HEK293 (cell line): Measurements from ENCODE around the gene ARAP3.

Source experiments
- GLI2 ChIP-seq: fragments of 450-650 bp; formaldehyde crosslinking; IDR thresholded peaks from 2 replicates; pipeline ENCODE4; 2017; ENCODE audit warnings: missing biosample characterization, missing genetic modification characterization, low read depth, borderline replicate concordance
- GLIS1 ChIP-seq: fragments of 450-650 bp; formaldehyde crosslinking; IDR thresholded peaks from 2 replicates; pipeline ENCODE4 v1.5.1; 2016; ENCODE audit warnings: missing biosample characterization, missing genetic modification characterization
- KLF1 ChIP-seq: fragments of 450-650 bp; formaldehyde crosslinking; IDR thresholded peaks from 2 replicates; pipeline ENCODE4 v1.5.1; 2016; ENCODE audit warnings: missing biosample characterization, missing genetic modification characterization
- SCRT2 ChIP-seq: fragments of 450-650 bp; formaldehyde crosslinking; IDR thresholded peaks from 2 replicates; pipeline ENCODE4 v1.5.1; 2016; ENCODE audit warnings: missing biosample characterization, missing genetic modification characterization
- SP3 ChIP-seq: fragments of 450-650 bp; formaldehyde crosslinking; IDR thresholded peaks from 2 replicates; pipeline ENCODE4 v1.5.1; 2016; ENCODE audit warnings: missing biosample characterization, missing genetic modification characterization
- YY1 ChIP-seq: fragments of 450-650 bp; formaldehyde crosslinking; IDR thresholded peaks from 2 replicates; pipeline ENCODE4 v1.5.1; 2018; ENCODE audit warnings: missing biosample characterization, missing genetic modification characterization
- YY2 ChIP-seq: fragments of 450-650 bp; formaldehyde crosslinking; IDR thresholded peaks from 2 replicates; pipeline ENCODE4 v1.5.1; 2016; ENCODE audit warnings: missing biosample characterization, missing genetic modification characterization
- ZBTB1 ChIP-seq: fragments of 450-650 bp; formaldehyde crosslinking; IDR thresholded peaks from 2 replicates; pipeline ENCODE4 v1.5.1; 2016; ENCODE audit warnings: missing biosample characterization, missing genetic modification characterization
- ZBTB6 ChIP-seq: fragments of 450-650 bp; formaldehyde crosslinking; IDR thresholded peaks from 2 replicates; pipeline ENCODE4 v1.5.1; 2017; ENCODE audit warnings: missing biosample characterization, missing genetic modification characterization
- ZFP3 ChIP-seq: fragments of 450-650 bp; formaldehyde crosslinking; IDR thresholded peaks from 2 replicates; pipeline ENCODE4 v1.5.1; 2016; ENCODE audit warnings: low read depth, missing biosample characterization, missing genetic modification characterization
- ZIC2 ChIP-seq: fragments of 450-650 bp; formaldehyde crosslinking; IDR thresholded peaks from 2 replicates; pipeline ENCODE4 v1.5.1; 2016; ENCODE audit warnings: missing biosample characterization, missing genetic modification characterization
- ZNF169 ChIP-seq: fragments of 450-650 bp; formaldehyde crosslinking; IDR thresholded peaks from 2 replicates; pipeline ENCODE4 v1.5.1; 2016; ENCODE audit warnings: missing biosample characterization, missing genetic modification characterization
- ZNF175 ChIP-seq: fragments of 450-650 bp; formaldehyde crosslinking; IDR thresholded peaks from 2 replicates; pipeline ENCODE4 v1.5.1; 2016; ENCODE audit warnings: missing biosample characterization, missing genetic modification characterization
- ZNF211 ChIP-seq: fragments of 450-650 bp; formaldehyde crosslinking; IDR thresholded peaks from 2 replicates; pipeline ENCODE4 v1.5.1; 2016; ENCODE audit warnings: low read depth, missing biosample characterization, missing genetic modification characterization
- ZNF221 ChIP-seq: fragments of 450-650 bp; formaldehyde crosslinking; IDR thresholded peaks from 2 replicates; pipeline ENCODE4 v1.5.1; 2017; ENCODE audit warnings: missing biosample characterization, missing genetic modification characterization, borderline replicate concordance
- ZNF362 ChIP-seq: fragments of 450-650 bp; formaldehyde crosslinking; IDR thresholded peaks from 2 replicates; pipeline ENCODE4 v1.5.1; 2016; ENCODE audit warnings: missing biosample characterization, missing genetic modification characterization
- ZNF426 ChIP-seq: fragments of 450-650 bp; formaldehyde crosslinking; IDR thresholded peaks from 2 replicates; pipeline ENCODE4 v1.5.1; 2017; ENCODE audit warnings: missing biosample characterization, missing genetic modification characterization, mild to moderate bottlenecking, inconsistent platforms, moderate library complexity
- ZNF433 ChIP-seq: fragments of 450-650 bp; formaldehyde crosslinking; IDR thresholded peaks from 2 replicates; pipeline ENCODE4 v1.5.1; 2016; ENCODE audit warnings: missing biosample characterization, missing genetic modification characterization, low read depth
- ZNF473 ChIP-seq: fragments of 450-650 bp; formaldehyde crosslinking; IDR thresholded peaks from 2 replicates; pipeline ENCODE4 v1.5.1; 2017; ENCODE audit warnings: missing biosample characterization, missing genetic modification characterization
- ZNF501 ChIP-seq: fragments of 450-650 bp; formaldehyde crosslinking; IDR thresholded peaks from 2 replicates; pipeline ENCODE4 v1.5.1; 2016; ENCODE audit warnings: missing biosample characterization, missing genetic modification characterization
- ZNF510 ChIP-seq: fragments of 450-650 bp; formaldehyde crosslinking; IDR thresholded peaks from 2 replicates; pipeline ENCODE4 v1.5.1; 2018; ENCODE audit warnings: mild to moderate bottlenecking, missing genetic modification characterization, missing biosample characterization; ENCODE audit not compliant: insufficient replicate concordance
- ZNF514 ChIP-seq: fragments of 450-650 bp; formaldehyde crosslinking; IDR thresholded peaks from 2 replicates; pipeline ENCODE4 v1.5.1; 2016; ENCODE audit warnings: missing biosample characterization, missing genetic modification characterization
- ZNF558 ChIP-seq: fragments of 450-650 bp; formaldehyde crosslinking; IDR thresholded peaks from 2 replicates; pipeline ENCODE4 v1.5.1; 2016; ENCODE audit warnings: missing biosample characterization, missing genetic modification characterization
- ZNF654 ChIP-seq: fragments of 450-650 bp; formaldehyde crosslinking; IDR thresholded peaks from 2 replicates; pipeline ENCODE4 v1.5.1; 2016; ENCODE audit warnings: low read depth, missing biosample characterization, missing genetic modification characterization
- ZNF677 ChIP-seq: fragments of 450-650 bp; IDR thresholded peaks from 2 replicates; pipeline ENCODE4 v1.5.0; 2018; ENCODE audit warnings: missing biosample characterization, mild to moderate bottlenecking, missing genetic modification characterization, moderate library complexity
- ZNF701 ChIP-seq: fragments of 450-650 bp; formaldehyde crosslinking; IDR thresholded peaks from 2 replicates; pipeline ENCODE4 v1.5.1; 2016; ENCODE audit warnings: missing biosample characterization, missing genetic modification characterization
- ZSCAN30 ChIP-seq: fragments of 450-650 bp; IDR thresholded peaks from 2 replicates; pipeline ENCODE4 v1.5.1; 2018; ENCODE audit warnings: missing biosample characterization, mild to moderate bottlenecking, missing genetic modification characterization, moderate library complexity
- TF ChIP-seq, protein P1 (sequence below): fragments of 450-650 bp; formaldehyde crosslinking; IDR thresholded peaks from 2 replicates; pipeline ENCODE4; 2016; ENCODE audit warnings: missing biosample characterization, missing genetic modification characterization
- TF ChIP-seq, protein P2 (sequence below): fragments of 450-650 bp; formaldehyde crosslinking; IDR thresholded peaks from 2 replicates; pipeline ENCODE4 v1.5.1; 2016; ENCODE audit warnings: missing biosample characterization, missing genetic modification characterization
- TF ChIP-seq, protein P3 (sequence below): IDR thresholded peaks from 2 replicates; pipeline ENCODE4 v1.6.1; 2011; ENCODE audit warnings: mild to moderate bottlenecking, low read depth, low read length, borderline replicate concordance
- TF ChIP-seq, protein P4 (sequence below): fragments of 450-650 bp; formaldehyde crosslinking; IDR thresholded peaks from 2 replicates; pipeline ENCODE4 v1.5.1; 2016; ENCODE audit warnings: missing biosample characterization, missing genetic modification characterization, borderline replicate concordance
- TF ChIP-seq, protein P5 (sequence below): fragments of 450-650 bp; formaldehyde crosslinking; IDR thresholded peaks from 2 replicates; pipeline ENCODE4 v1.5.1; 2016; ENCODE audit warnings: missing biosample characterization, missing genetic modification characterization

ARAP3 gene

GRCh38 chr5:141636413-141637122 lies 45.5 kb downstream of the ARAP3 start, which contains the start of the genes HDAC3 and RELL2 (continued):
- TF ChIP-seq ZBTB6 (0 out of 2 replicates have a peak, but pooled peaks have one; percentile 41), ZNF473 (tag by site-specific recombination) (no peak), YY2 (tag by site-specific recombination) (no peak), ZNF221 (no peak), ZBTB1 (no peak), ZNF654 (no peak), YY1 (tag by site-specific recombination) (peak; percentile 31; the same call in 1 of the 2 replicates), ZNF501 (tag by site-specific recombination) (no peak), ZNF426 (tag by site-specific recombination) (no peak), ZNF433 (tag by site-specific recombination) (no peak), SCRT2 (no peak), ZIC2 (tag by site-specific recombination) (no peak), ZNF169 (no peak), ZNF211 (tag by site-specific recombination) (no peak), GLI2 (tag by site-specific recombination) (no peak), KLF1 (tag by site-specific recombination) (no peak; the same call in 1 of the 2 replicates), ZFP3 (tag by site-specific recombination) (no peak), ZSCAN30 (peak; percentile 67; the same call in 1 of the 2 replicates), ZNF558 (no peak), GLIS1 (tag by site-specific recombination) (no peak; the same call in 1 of the 2 replicates), ZNF701 (tag by site-specific recombination) (no peak), ZNF510 (tag by site-specific recombination) (no peak), ZNF175 (no peak), ZNF514 (tag by site-specific recombination) (no peak), ZNF362 (no peak), ZNF677 (tag by site-specific recombination) (0 out of 2 replicates have a peak, but pooled peaks have one; percentile 30), SP3 (tag by site-specific recombination) (peak; percentile 91)
- TF ChIP-seq, protein P1, sequence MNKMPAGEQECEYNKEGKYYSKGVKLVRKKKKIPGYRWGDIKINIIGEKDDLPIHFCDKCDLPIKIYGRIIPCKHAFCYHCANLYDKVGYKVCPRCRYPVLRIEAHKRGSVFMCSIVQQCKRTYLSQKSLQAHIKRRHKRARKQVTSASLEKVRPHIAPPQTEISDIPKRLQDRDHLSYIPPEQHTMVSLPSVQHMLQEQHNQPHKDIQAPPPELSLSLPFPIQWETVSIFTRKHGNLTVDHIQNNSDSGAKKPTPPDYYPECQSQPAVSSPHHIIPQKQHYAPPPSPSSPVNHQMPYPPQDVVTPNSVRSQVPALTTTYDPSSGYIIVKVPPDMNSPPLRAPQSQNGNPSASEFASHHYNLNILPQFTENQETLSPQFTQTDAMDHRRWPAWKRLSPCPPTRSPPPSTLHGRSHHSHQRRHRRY (tag by site-specific recombination): no peak
- TF ChIP-seq, protein P2, sequence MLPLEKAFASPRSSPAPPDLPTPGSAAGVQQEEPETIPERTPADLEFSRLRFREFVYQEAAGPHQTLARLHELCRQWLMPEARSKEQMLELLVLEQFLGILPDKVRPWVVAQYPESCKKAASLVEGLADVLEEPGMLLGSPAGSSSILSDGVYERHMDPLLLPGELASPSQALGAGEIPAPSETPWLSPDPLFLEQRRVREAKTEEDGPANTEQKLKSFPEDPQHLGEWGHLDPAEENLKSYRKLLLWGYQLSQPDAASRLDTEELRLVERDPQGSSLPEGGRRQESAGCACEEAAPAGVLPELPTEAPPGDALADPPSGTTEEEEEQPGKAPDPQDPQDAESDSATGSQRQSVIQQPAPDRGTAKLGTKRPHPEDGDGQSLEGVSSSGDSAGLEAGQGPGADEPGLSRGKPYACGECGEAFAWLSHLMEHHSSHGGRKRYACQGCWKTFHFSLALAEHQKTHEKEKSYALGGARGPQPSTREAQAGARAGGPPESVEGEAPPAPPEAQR (tag by site-specific recombination): no peak
- TF ChIP-seq, protein P3, sequence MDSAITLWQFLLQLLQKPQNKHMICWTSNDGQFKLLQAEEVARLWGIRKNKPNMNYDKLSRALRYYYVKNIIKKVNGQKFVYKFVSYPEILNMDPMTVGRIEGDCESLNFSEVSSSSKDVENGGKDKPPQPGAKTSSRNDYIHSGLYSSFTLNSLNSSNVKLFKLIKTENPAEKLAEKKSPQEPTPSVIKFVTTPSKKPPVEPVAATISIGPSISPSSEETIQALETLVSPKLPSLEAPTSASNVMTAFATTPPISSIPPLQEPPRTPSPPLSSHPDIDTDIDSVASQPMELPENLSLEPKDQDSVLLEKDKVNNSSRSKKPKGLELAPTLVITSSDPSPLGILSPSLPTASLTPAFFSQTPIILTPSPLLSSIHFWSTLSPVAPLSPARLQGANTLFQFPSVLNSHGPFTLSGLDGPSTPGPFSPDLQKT: no peak
- TF ChIP-seq, protein P4, sequence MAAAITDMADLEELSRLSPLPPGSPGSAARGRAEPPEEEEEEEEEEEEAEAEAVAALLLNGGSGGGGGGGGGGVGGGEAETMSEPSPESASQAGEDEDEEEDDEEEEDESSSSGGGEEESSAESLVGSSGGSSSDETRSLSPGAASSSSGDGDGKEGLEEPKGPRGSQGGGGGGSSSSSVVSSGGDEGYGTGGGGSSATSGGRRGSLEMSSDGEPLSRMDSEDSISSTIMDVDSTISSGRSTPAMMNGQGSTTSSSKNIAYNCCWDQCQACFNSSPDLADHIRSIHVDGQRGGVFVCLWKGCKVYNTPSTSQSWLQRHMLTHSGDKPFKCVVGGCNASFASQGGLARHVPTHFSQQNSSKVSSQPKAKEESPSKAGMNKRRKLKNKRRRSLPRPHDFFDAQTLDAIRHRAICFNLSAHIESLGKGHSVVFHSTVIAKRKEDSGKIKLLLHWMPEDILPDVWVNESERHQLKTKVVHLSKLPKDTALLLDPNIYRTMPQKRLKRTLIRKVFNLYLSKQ (tag by site-specific recombination): no peak
- TF ChIP-seq, protein P5, sequence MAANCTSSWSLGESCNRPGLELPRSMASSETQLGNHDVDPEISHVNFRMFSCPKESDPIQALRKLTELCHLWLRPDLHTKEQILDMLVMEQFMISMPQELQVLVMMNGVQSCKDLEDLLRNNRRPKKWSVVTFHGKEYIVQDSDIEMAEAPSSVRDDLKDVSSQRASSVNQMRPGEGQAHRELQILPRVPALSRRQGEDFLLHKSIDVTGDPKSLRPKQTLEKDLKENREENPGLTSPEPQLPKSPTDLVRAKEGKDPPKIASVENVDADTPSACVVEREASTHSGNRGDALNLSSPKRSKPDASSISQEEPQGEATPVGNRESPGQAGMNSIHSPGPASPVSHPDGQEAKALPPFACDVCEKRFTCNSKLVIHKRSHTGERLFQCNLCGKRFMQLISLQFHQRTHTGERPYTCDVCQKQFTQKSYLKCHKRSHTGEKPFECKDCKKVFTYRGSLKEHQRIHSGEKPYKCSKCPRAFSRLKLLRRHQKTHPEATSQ: no peak; the same call in 1 of the 2 replicates
